ENCODE data around the gene PSMC3.

The PSMC3 gene

DNA sequence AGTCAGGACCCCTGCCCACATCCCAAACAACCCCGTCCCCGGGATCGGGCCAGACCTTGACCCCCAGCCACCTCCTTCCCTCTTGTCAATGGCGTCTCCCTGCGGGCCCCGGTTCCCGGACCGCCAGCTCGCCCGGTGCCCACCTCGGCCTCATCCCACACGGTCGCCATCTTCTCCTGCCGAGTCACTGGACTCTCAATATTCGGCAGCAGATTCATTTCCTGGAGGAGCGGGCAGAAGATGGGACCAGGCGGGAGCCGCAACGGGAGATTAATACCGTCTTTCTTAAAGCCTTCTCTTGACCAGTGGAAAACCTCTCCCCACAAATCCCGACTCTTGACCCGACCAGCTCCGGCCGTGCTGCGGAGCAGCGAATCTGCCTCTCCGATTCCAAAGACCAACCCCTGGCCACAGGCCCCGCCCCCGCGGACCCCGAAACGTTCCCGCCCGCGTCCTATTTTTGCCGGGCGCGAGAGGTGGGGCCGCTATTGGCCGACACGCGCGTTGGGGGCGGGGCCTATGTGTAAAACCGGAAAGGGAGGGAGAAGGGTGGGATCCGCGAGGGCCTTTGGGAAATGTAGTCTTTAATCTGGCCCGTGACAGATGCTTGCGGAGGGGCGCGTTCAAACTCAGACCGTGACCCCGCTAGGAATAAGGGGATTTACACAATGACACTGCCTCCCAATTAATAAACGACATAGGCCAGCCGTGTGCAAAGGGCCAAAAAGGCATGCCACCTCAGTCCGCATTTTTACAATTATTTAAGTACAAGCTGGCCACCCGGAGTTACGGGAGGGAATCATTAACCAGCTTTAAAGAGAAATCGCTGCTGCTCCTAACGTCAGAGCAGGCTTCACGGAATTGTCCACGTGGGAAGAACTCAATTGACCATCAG is at the start of gene PSMC3:
Gene PSMC3 (minus strand): TSS at position 378 of the 895 bp plus-strand sequence. CDS start 160 bp downstream, at position 218.
- H3K4me2 ChIP-seq (ENCODE audit: low read length), result peak within 1 kb of the TSS; percentile 98
- H2AFZ ChIP-seq (ENCODE audit: low read length), result peak within 1 kb of the TSS; percentile 93
- H3K9me3 ChIP-seq (ENCODE audit: low read length), result no peaks in the 10 kb centered on the region
- peak within 1 kb of the TSS; percentile 73 for H3K27ac ChIP-seq (ENCODE audit: low read depth, low read length, poor library complexity, severe bottlenecking)
- H3K9me2 ChIP-seq (ENCODE audit: low read depth, low read length), result no peaks in the 10 kb centered on the region
- H4K20me1 ChIP-seq (ENCODE audit: insufficient read depth, low read length), result no peaks in the 10 kb centered on the region
- no peaks in the 10 kb centered on the region for H3F3A ChIP-seq (ENCODE audit: insufficient read depth, low read length)
- peaks cover 40% of the 10 kb centered on the region for H3K36me3 ChIP-seq (ENCODE audit: insufficient read depth, low read length)
- H3K27me3 ChIP-seq (ENCODE audit: insufficient read depth, low read length), result no peaks in the 10 kb centered on the region
- peaks cover 12% of the 10 kb centered on the region for H3K79me2 ChIP-seq (ENCODE audit: insufficient read depth, low read length)
- peak within 1 kb of the TSS; percentile 100 for H3K9ac ChIP-seq (ENCODE audit: low read length)
- peak within 1 kb of the TSS; percentile 89 for H3K4me3 ChIP-seq (ENCODE audit: low read depth, low read length, poor library complexity, severe bottlenecking)
- TF ChIP-seq, protein P1, sequence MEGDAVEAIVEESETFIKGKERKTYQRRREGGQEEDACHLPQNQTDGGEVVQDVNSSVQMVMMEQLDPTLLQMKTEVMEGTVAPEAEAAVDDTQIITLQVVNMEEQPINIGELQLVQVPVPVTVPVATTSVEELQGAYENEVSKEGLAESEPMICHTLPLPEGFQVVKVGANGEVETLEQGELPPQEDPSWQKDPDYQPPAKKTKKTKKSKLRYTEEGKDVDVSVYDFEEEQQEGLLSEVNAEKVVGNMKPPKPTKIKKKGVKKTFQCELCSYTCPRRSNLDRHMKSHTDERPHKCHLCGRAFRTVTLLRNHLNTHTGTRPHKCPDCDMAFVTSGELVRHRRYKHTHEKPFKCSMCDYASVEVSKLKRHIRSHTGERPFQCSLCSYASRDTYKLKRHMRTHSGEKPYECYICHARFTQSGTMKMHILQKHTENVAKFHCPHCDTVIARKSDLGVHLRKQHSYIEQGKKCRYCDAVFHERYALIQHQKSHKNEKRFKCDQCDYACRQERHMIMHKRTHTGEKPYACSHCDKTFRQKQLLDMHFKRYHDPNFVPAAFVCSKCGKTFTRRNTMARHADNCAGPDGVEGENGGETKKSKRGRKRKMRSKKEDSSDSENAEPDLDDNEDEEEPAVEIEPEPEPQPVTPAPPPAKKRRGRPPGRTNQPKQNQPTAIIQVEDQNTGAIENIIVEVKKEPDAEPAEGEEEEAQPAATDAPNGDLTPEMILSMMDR (IDR thresholded peaks at IDR 0.05; ENCODE audit: low read length), result no peak
- TF ChIP-seq EZH2 (IDR thresholded peaks at IDR 0.05; ENCODE audit: borderline replicate concordance, low read length), result no peak
- peaks cover 21% of the 10 kb centered on the region for H3K4me1 ChIP-seq (ENCODE audit: insufficient read depth, low read length, severe bottlenecking)

DNA sequence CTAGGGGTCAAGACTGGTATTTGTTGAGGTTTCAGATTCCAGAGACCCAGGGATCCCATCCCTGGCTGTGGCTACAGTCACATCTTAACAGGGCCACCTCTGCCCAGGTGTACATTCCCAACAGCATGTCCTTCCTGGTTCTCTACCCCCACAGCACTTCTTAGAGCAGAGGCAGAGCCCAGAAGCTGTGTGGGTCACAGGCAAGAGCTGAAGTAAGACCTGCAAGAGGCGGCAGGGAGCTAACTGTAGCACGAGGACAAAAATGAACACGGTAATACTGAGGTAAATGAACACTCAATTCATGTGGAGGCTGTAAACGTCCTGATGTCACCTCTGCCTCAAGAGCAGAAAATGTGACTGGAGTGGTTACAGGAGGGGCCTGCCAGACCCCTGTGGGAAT is 44.4 kb upstream of the PSMC3 start:
- H3K9me3 ChIP-seq (ENCODE audit: low read length), result no peaks in the 10 kb centered on the region
- no peak overlapping the region for H3K4me2 ChIP-seq (ENCODE audit: low read length)
- H3K4me1 ChIP-seq (ENCODE audit: insufficient read depth, low read length, severe bottlenecking), result no peaks in the 10 kb centered on the region
- no peaks in the 10 kb centered on the region for H3K9me2 ChIP-seq (ENCODE audit: low read depth, low read length)
- peaks cover 93% of the 10 kb centered on the region for H3K36me3 ChIP-seq (ENCODE audit: insufficient read depth, low read length)
- H4K20me1 ChIP-seq (ENCODE audit: insufficient read depth, low read length), result no peaks in the 10 kb centered on the region
- no peak overlapping the region for H2AFZ ChIP-seq (ENCODE audit: low read length)
- no peaks in the 10 kb centered on the region for H3K79me2 ChIP-seq (ENCODE audit: insufficient read depth, low read length)
- no peak overlapping the region for H3K4me3 ChIP-seq (ENCODE audit: low read depth, low read length, poor library complexity, severe bottlenecking)
- no peaks in the 10 kb centered on the region for H3K27me3 ChIP-seq (ENCODE audit: insufficient read depth, low read length)
- no peak for TF ChIP-seq EZH2 (IDR thresholded peaks at IDR 0.05; ENCODE audit: borderline replicate concordance, low read length)
- TF ChIP-seq, protein P1 (IDR thresholded peaks at IDR 0.05; ENCODE audit: low read length), result no peak
- no peaks in the 10 kb centered on the region for H3F3A ChIP-seq (ENCODE audit: insufficient read depth, low read length)
- H3K27ac ChIP-seq (ENCODE audit: low read depth, low read length, poor library complexity, severe bottlenecking), result no peak overlapping the region
- no peak overlapping the region for H3K9ac ChIP-seq (ENCODE audit: low read length)

DNA sequence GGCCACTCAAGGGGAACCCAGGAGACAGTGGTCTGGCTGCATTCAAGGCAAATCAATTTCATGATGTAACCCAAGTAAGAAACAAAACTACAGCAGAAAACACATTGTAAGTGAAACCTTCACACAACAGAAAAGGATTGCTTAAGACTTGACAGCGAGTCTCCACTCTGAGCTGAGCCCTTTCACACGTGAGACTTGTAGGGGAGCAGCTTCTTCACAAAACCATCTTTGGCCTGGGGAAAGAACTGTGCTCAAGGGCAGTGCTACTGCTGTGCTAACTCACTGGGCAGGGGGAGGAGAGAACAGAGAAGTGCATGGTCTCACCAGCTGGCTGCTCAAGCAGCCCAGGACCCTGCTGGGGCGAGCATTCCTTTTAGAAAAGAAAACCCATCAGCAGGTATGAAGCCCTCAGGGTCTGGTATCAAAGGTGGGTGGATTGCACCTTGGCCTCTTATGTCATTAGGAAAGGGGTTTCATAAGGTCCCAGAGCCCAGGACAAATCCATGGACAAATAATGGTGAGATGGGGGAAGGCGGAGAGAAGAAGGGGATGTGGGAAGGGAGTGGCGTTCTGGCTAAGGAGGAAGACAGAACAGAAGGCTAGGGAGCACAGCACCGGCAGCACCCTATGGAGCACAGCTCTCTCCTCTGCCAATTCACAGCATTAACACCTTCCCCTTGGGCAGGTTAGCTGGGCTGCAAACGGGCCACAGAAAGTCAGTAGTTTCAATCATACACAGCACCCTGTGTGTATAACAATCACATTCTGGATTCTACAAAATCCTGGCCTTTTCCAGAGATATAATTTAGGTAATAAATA is 43.3 kb upstream of the PSMC3 start:
- H3K79me2 ChIP-seq (ENCODE audit: insufficient read depth, low read length), result no peaks in the 10 kb centered on the region
- no peak overlapping the region for H3K27ac ChIP-seq (ENCODE audit: low read depth, low read length, poor library complexity, severe bottlenecking)
- no peaks in the 10 kb centered on the region for H3K27me3 ChIP-seq (ENCODE audit: insufficient read depth, low read length)
- peaks cover 93% of the 10 kb centered on the region for H3K36me3 ChIP-seq (ENCODE audit: insufficient read depth, low read length)
- H3K4me2 ChIP-seq (ENCODE audit: low read length), result no peak overlapping the region
- no peak overlapping the region for H3K9ac ChIP-seq (ENCODE audit: low read length)
- H3F3A ChIP-seq (ENCODE audit: insufficient read depth, low read length), result no peaks in the 10 kb centered on the region
- H3K9me2 ChIP-seq (ENCODE audit: low read depth, low read length), result no peaks in the 10 kb centered on the region
- no peaks in the 10 kb centered on the region for H3K4me1 ChIP-seq (ENCODE audit: insufficient read depth, low read length, severe bottlenecking)
- no peak overlapping the region for H3K4me3 ChIP-seq (ENCODE audit: low read depth, low read length, poor library complexity, severe bottlenecking)
- no peaks in the 10 kb centered on the region for H4K20me1 ChIP-seq (ENCODE audit: insufficient read depth, low read length)
- TF ChIP-seq, protein P1 (IDR thresholded peaks at IDR 0.05; ENCODE audit: low read length), result no peak
- TF ChIP-seq EZH2 (IDR thresholded peaks at IDR 0.05; ENCODE audit: borderline replicate concordance, low read length), result no peak
- H2AFZ ChIP-seq (ENCODE audit: low read length), result no peak overlapping the region
- H3K9me3 ChIP-seq (ENCODE audit: low read length), result no peaks in the 10 kb centered on the region
